WTC11 (cell line): Measurements from ENCODE around the gene WNT7A. TPM values are rescaled to one million over a fixed set of nuclear protein-coding genes. Genes with fewer than 3 reads are reported as not detected.

Experiments
- ATAC-seq: fragments of 200-7000 bp; cut with Tn5 transposase; 2 replicates; pipeline ENCODE4 v1.10.0; 2021; ENCODE audit warnings: mild to moderate bottlenecking, moderate library complexity
- CTCF ChIA-PET: fragments of 300-600 bp; sonication (Branson Sonifier 250); formaldehyde crosslinking; loops from one replicate; lab custom pipeline; 2021; ENCODE audit warnings: antibody characterized with exemption; lab: Charles Lee
- POLR2A ChIA-PET: fragments of 350-600 bp; sonication (Branson Sonifier 250); formaldehyde crosslinking; loops from one replicate; lab custom pipeline; 2021; ENCODE audit warnings: antibody characterized with exemption; lab: Charles Lee
- DNase-seq: peaks from one replicate; pipeline ENCODE4 v3.0.0; 2021; ENCODE audit warnings: low spot score
- H3K27ac Mint-ChIP-seq: 2 replicates; pipeline ENCODE4 v1.8.0; 2021; ENCODE audit warnings: mixed read lengths
- H3K27me3 Mint-ChIP-seq: 2 replicates; pipeline ENCODE4 v1.8.0; 2021; ENCODE audit warnings: low read depth, mild to moderate bottlenecking, moderate library complexity, mixed read lengths
- H3K36me3 Mint-ChIP-seq: 2 replicates; pipeline ENCODE4 v1.8.0; 2021; ENCODE audit warnings: mixed read lengths
- H3K4me1 Mint-ChIP-seq: 2 replicates; pipeline ENCODE4 v1.8.0; 2022; ENCODE audit warnings: mixed read lengths
- H3K4me3 Mint-ChIP-seq: 2 replicates; pipeline ENCODE4 v1.8.0; 2021; ENCODE audit warnings: mild to moderate bottlenecking, moderate library complexity, mixed read lengths
- H3K9me3 Mint-ChIP-seq: 2 replicates; pipeline ENCODE4 v1.8.0; 2021; ENCODE audit warnings: mixed read lengths
- ATF2 ChIP-seq: sonication (generic); formaldehyde crosslinking; IDR thresholded peaks from 2 replicates; pipeline ENCODE4 v1.8.1; 2022; ENCODE audit warnings: low read depth, missing genetic modification reagents, borderline replicate concordance
- ATF6 ChIP-seq: sonication (generic); formaldehyde crosslinking; IDR thresholded peaks from 2 replicates; pipeline ENCODE4 v1.8.1; 2023; ENCODE audit warnings: mild to moderate bottlenecking, missing genetic modification reagents
- ERG ChIP-seq: fragments of 250-450 bp; sonication (Bioruptor Pico); IDR thresholded peaks from 2 replicates; pipeline ENCODE4 v1.8.0; 2021; ENCODE audit warnings: mild to moderate bottlenecking
- GTF2I ChIP-seq: fragments of 250-450 bp; sonication (Bioruptor Pico); conservative IDR thresholded peaks from 2 replicates; pipeline ENCODE4 v1.4.0; 2021; ENCODE audit warnings: mild to moderate bottlenecking
- HMGA2 ChIP-seq: fragments of 250-450 bp; sonication (Bioruptor Pico); IDR thresholded peaks from 2 replicates; pipeline ENCODE4 v1.4.0; 2021; ENCODE audit warnings: mild to moderate bottlenecking, moderate library complexity
- IRF1 ChIP-seq: sonication (generic); formaldehyde crosslinking; IDR thresholded peaks from 2 replicates; pipeline ENCODE4 v1.8.0; 2023; ENCODE audit warnings: missing genetic modification reagents
- PRDM15 ChIP-seq: sonication (generic); formaldehyde crosslinking; IDR thresholded peaks from 2 replicates; pipeline ENCODE4 v1.8.0; 2022; ENCODE audit warnings: missing genetic modification reagents
- ZBTB43 ChIP-seq: sonication (generic); formaldehyde crosslinking; IDR thresholded peaks from 2 replicates; pipeline ENCODE4 v1.8.1; 2023; ENCODE audit warnings: mild to moderate bottlenecking, missing genetic modification reagents
- ZMAT4 ChIP-seq: fragments of 250-450 bp; sonication (Bioruptor Pico); IDR thresholded peaks from 2 replicates; pipeline ENCODE4 v1.9.0; 2021; ENCODE audit warnings: mild to moderate bottlenecking
- ZNF219 ChIP-seq: sonication (generic); formaldehyde crosslinking; IDR thresholded peaks from 2 replicates; pipeline ENCODE4 v1.8.0; 2023; ENCODE audit warnings: missing genetic modification reagents, mild to moderate bottlenecking, borderline replicate concordance
- ZNF232 ChIP-seq: sonication (generic); formaldehyde crosslinking; IDR thresholded peaks from 2 replicates; pipeline ENCODE4 v1.8.0; 2022; ENCODE audit warnings: mild to moderate bottlenecking, missing genetic modification reagents
- ZNF532 ChIP-seq: fragments of 250-450 bp; sonication (Bioruptor Pico); IDR thresholded peaks from 2 replicates; pipeline ENCODE4 v1.9.0; 2021; ENCODE audit warnings: mild to moderate bottlenecking, borderline replicate concordance
- total RNA-seq: library from RNA; stranded (reverse); gene quantifications from 3 replicates; pipeline ENCODE4 v1.2.3, GENCODE V29; 2021

The WNT7A gene
- total RNA-seq, 1 experiment from 2014 or later, result 0.04 TPM

- Mint-ChIP-seq H3K9me3 (no peaks in the 10 kb centered on the region), H3K4me3 (no peak overlapping the region), H3K4me1 (peaks cover 8% of the 10 kb centered on the region; the same call in 1 of the 2 replicates), H3K27me3 (no peaks in the 10 kb centered on the region; the same call in 1 of the 2 replicates), H3K36me3 (no peaks in the 10 kb centered on the region)
- CTCF ChIA-PET, result interaction anchor here (1.5 kb wide), 1 partner anchor 202 kb away, joined by 6 read pairs; no protein-coding TSS in a partner anchor
- TF ChIP-seq HMGA2 (CRISPR knock-in tag), result no peak
- no peak for TF ChIP-seq IRF1
- TF ChIP-seq ZNF232 (CRISPR knock-in tag), result no peak
- no peak for TF ChIP-seq GTF2I (CRISPR knock-in tag)
- TF ChIP-seq ZMAT4 (CRISPR knock-in tag), result no peak
- no peak for TF ChIP-seq ZNF219
- no peak for TF ChIP-seq PRDM15 (CRISPR knock-in tag)
- TF ChIP-seq ATF6 (CRISPR knock-in tag), result no peak
- TF ChIP-seq, all 79 proteins: peak for 0
- no peak overlapping the region for H3K27ac Mint-ChIP-seq
- ATAC-seq, result no peak
- DNase-seq, result no peak
- POLR2A ChIA-PET, result no interaction called here
These were observed 19.9 kb downstream of the WNT7A start for GRCh38 chr3:13860001-13860400.

GRCh38 chr3:13858768-13859520 lies 20.9 kb downstream of the WNT7A start:
- Mint-ChIP-seq H3K9me3 (no peaks in the 10 kb centered on the region), H3K4me1 (peaks cover 8% of the 10 kb centered on the region), H3K4me3 (no peak overlapping the region), H3K36me3 (no peaks in the 10 kb centered on the region), H3K27ac (no peak overlapping the region), H3K27me3 (no peaks in the 10 kb centered on the region; the same call in 1 of the 2 replicates)
- ATAC-seq (no peak), DNase-seq (no peak)
- ChIA-PET POLR2A (no interaction called here), CTCF (interaction anchor here (1.5 to 1.9 kb wide), 2 partner anchors 26 to 201 kb away, joined by 5 to 6 read pairs; no protein-coding TSS in a partner anchor)
- TF ChIP-seq ZBTB43 (CRISPR knock-in tag), result no peak
- TF ChIP-seq ERG (CRISPR knock-in tag), result no peak
- TF ChIP-seq ATF2, result no peak
- TF ChIP-seq ZNF532 (CRISPR knock-in tag), result no peak
- TF ChIP-seq PRDM15 (CRISPR knock-in tag), result no peak
